ENCODE data around the gene MLC1. TPM values are rescaled to one million over a fixed set of nuclear protein-coding genes. Genes with fewer than 3 reads are reported as not detected.

The MLC1 gene
- total RNA-seq, 1 donor from 2014 or later: not detected

GRCh38 chr22:50118129-50118528 lies 32.9 kb upstream of the MLC1 start:
- no peak overlapping the region for H3K27ac Mint-ChIP-seq
- TF ChIP-seq EZH2phosphoT487 (IDR thresholded peaks at IDR 0.05) (no peak), EZH2 (IDR thresholded peaks at IDR 0.05) (no peak), CTCF (IDR thresholded peaks at IDR 0.05) (no peak)
- no peak overlapping the region for H3K9ac ChIP-seq
- H3K4me1 Mint-ChIP-seq: peaks cover 24% of the 10 kb centered on the region
- H3F3A ChIP-seq (ENCODE audit: low read depth): no peaks in the 10 kb centered on the region
- H3K4me1 ChIP-seq: peaks cover 6% of the 10 kb centered on the region
- H4K20me1 ChIP-seq (ENCODE audit: low read depth): no peaks in the 10 kb centered on the region
- H3K36me3 ChIP-seq: no peaks in the 10 kb centered on the region
- H3K9me3 ChIP-seq (ENCODE audit: low read depth): no peaks in the 10 kb centered on the region
- no peaks in the 10 kb centered on the region for H3K36me3 Mint-ChIP-seq
- H3K27me3 Mint-ChIP-seq (ENCODE audit: insufficient read depth, low read depth): peaks cover 2% of the 10 kb centered on the region
- DNase-seq (ENCODE audit: low spot score): no peak
- no peaks in the 10 kb centered on the region for H3K79me2 ChIP-seq (ENCODE audit: low read depth)
- H3K4me2 ChIP-seq: no peak overlapping the region
- H3K27ac ChIP-seq: no peak overlapping the region
- H3K4me3 Mint-ChIP-seq: no peak overlapping the region
- H3K4me3 ChIP-seq: no peak overlapping the region
- peaks cover 7% of the 10 kb centered on the region for H3K9me3 Mint-ChIP-seq
- no peak overlapping the region for H2AFZ ChIP-seq (replicated peaks)
- H3K27me3 ChIP-seq: no peaks in the 10 kb centered on the region

- no peaks in the 10 kb centered on the region for H4K20me1 ChIP-seq (ENCODE audit: low read depth)
- no peaks in the 10 kb centered on the region for H3K27me3 ChIP-seq
- TF ChIP-seq EZH2 (IDR thresholded peaks at IDR 0.05): no peak
- no peak for TF ChIP-seq CTCF (IDR thresholded peaks at IDR 0.05)
- TF ChIP-seq EZH2phosphoT487 (IDR thresholded peaks at IDR 0.05): no peak
- H3F3A ChIP-seq (ENCODE audit: low read depth): no peaks in the 10 kb centered on the region
- H2AFZ ChIP-seq (replicated peaks): no peak overlapping the region
- H3K36me3 ChIP-seq: no peaks in the 10 kb centered on the region
- no peaks in the 10 kb centered on the region for H3K9me3 ChIP-seq (ENCODE audit: low read depth)
- no peak overlapping the region for H3K27ac ChIP-seq
- H3K9ac ChIP-seq: no peak overlapping the region
- Mint-ChIP-seq H3K27me3 (ENCODE audit: insufficient read depth, low read depth) (peaks cover 2% of the 10 kb centered on the region), H3K9me3 (peaks cover 4% of the 10 kb centered on the region), H3K27ac (peak overlapping the region; percentile 69), H3K4me3 (no peak overlapping the region), H3K36me3 (no peaks in the 10 kb centered on the region), H3K4me1 (peaks cover 24% of the 10 kb centered on the region)
- no peak overlapping the region for H3K4me3 ChIP-seq
- no peak for DNase-seq (ENCODE audit: low spot score)
- H3K4me2 ChIP-seq: no peak overlapping the region
- H3K4me1 ChIP-seq: peaks cover 6% of the 10 kb centered on the region
- no peaks in the 10 kb centered on the region for H3K79me2 ChIP-seq (ENCODE audit: low read depth)
These were observed 32.0 kb upstream of the MLC1 start for GRCh38 chr22:50117168-50117762.

- Mint-ChIP-seq H3K4me1 (peaks cover 24% of the 10 kb centered on the region), H3K4me3 (no peak overlapping the region)
- no peak for DNase-seq (ENCODE audit: low spot score)
These were observed 30.5 kb upstream of the MLC1 start for GRCh38 chr22:50115693-50116092.

More at GRCh38 chr22:50115693-50116092, 30.5 kb upstream of the MLC1 start:
- H3F3A ChIP-seq (ENCODE audit: low read depth): no peaks in the 10 kb centered on the region
- TF ChIP-seq EZH2phosphoT487 (IDR thresholded peaks at IDR 0.05) (no peak), CTCF (IDR thresholded peaks at IDR 0.05) (no peak), EZH2 (IDR thresholded peaks at IDR 0.05) (no peak)
- no peaks in the 10 kb centered on the region for H3K9me3 ChIP-seq (ENCODE audit: low read depth)
- Mint-ChIP-seq H3K27ac (no peak overlapping the region), H3K9me3 (no peaks in the 10 kb centered on the region), H3K27me3 (ENCODE audit: insufficient read depth, low read depth) (peaks cover 2% of the 10 kb centered on the region), H3K36me3 (no peaks in the 10 kb centered on the region)
- no peak overlapping the region for H3K4me2 ChIP-seq
- no peaks in the 10 kb centered on the region for H3K79me2 ChIP-seq (ENCODE audit: low read depth)
- no peaks in the 10 kb centered on the region for H4K20me1 ChIP-seq (ENCODE audit: low read depth)
- no peak overlapping the region for H3K4me3 ChIP-seq
- no peak overlapping the region for H2AFZ ChIP-seq (replicated peaks)
- peaks cover 6% of the 10 kb centered on the region for H3K4me1 ChIP-seq
- H3K27ac ChIP-seq: no peak overlapping the region
- H3K27me3 ChIP-seq: no peaks in the 10 kb centered on the region
- H3K36me3 ChIP-seq: no peaks in the 10 kb centered on the region
- H3K9ac ChIP-seq: no peak overlapping the region

Data from neural progenitor cell (in vitro differentiated cells).